Ascending aorta (tissue), 2 donors: ENCODE data around the gene CNPY2. TPM values are rescaled to one million over a fixed set of nuclear protein-coding genes. Genes with fewer than 3 reads are reported as not detected.

Experiments
- DNase-seq, 2 donors: peaks; one replicate each; pipeline ENCODE4 v3.0.0-alpha.2; 2019; ENCODE audit warnings: low spot score in 2 of 2
- H3K27ac ChIP-seq, 2 donors: fragments of 200-600 bp; sonication (generic); one replicate each; pipeline ENCODE4 v1.5.1; 2016 to 2017; ENCODE audit warnings: mild to moderate bottlenecking in 1 of 2
- H3K27me3 ChIP-seq: fragments of 200-600 bp; sonication (generic); one replicate; pipeline ENCODE4 v1.5.1; 2017
- H3K36me3 ChIP-seq, 2 donors: fragments of 200-600 bp; sonication (generic); one replicate each; pipeline ENCODE4 v1.5.1; 2016
- H3K4me1 ChIP-seq, 2 donors: fragments of 200-600 bp; sonication (generic); one replicate each; pipeline ENCODE4 v1.5.1; 2016 to 2017; ENCODE audit warnings: mild to moderate bottlenecking in 1 of 2
- H3K4me3 ChIP-seq, 2 donors: fragments of 200-600 bp; sonication (generic); one replicate each; pipeline ENCODE4 v1.5.1; 2016 to 2017; ENCODE audit warnings: mild to moderate bottlenecking in 1 of 2
- H3K9me3 ChIP-seq, 2 donors: fragments of 200-600 bp; sonication (generic); one replicate each; pipeline ENCODE4 v1.5.1; 2016
- intact Hi-C: fragments of 100-400 bp; cut with DNase I; formaldehyde crosslinking; loops from one replicate; pipeline ENCODE4 v1.15.1; 2023
- total RNA-seq: library from RNA; depleted of rRNA; stranded (reverse); fragments of >200 nt; gene quantifications from one replicate; pipeline ENCODE4 v1.1.0, GENCODE V29; 2016
- TF ChIP-seq, protein P1 (sequence below), 3 experiments: fragments of 200-600 bp in 2 of 3; fragments of 450-650 bp in 1 of 3; sonication (generic) in 2 of 3; IDR thresholded peaks; one replicate each; pipeline ENCODE4 v1.5.1; 2016 to 2019; ENCODE audit warnings: antibody characterized with exemption in 3 of 3, mild to moderate bottlenecking in 1 of 3, moderate library complexity in 1 of 3

The CNPY2 gene
- total RNA-seq, 1 donor from 2014 or later, result 34.6 TPM

DNA sequence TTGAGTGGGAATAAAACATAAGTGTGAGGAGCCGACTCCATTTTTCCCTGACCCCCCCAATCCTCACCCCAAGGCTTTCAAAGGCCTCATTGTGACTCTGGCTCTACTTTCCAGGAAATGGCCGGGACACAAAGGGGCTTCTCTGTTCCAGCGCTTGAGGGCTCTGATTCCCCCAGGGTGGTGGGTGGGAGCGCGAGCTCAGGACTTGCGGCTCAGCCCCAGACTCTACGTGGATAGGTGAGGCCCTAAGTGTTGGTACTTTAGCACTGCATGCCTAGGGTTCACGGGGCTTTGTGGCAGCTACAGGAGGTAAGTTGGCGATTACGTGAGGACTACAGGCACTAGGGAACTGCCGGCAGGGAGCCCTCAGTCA, 553 bp downstream of the CNPY2 start:
- H3K4me3 ChIP-seq, result peak overlapping the region; percentile 74 to 79
- peaks cover 31 to 32% of the 10 kb centered on the region in 2 donors for H3K36me3 ChIP-seq
- TF ChIP-seq, protein P1, sequence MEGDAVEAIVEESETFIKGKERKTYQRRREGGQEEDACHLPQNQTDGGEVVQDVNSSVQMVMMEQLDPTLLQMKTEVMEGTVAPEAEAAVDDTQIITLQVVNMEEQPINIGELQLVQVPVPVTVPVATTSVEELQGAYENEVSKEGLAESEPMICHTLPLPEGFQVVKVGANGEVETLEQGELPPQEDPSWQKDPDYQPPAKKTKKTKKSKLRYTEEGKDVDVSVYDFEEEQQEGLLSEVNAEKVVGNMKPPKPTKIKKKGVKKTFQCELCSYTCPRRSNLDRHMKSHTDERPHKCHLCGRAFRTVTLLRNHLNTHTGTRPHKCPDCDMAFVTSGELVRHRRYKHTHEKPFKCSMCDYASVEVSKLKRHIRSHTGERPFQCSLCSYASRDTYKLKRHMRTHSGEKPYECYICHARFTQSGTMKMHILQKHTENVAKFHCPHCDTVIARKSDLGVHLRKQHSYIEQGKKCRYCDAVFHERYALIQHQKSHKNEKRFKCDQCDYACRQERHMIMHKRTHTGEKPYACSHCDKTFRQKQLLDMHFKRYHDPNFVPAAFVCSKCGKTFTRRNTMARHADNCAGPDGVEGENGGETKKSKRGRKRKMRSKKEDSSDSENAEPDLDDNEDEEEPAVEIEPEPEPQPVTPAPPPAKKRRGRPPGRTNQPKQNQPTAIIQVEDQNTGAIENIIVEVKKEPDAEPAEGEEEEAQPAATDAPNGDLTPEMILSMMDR (IDR thresholded peaks at IDR 0.05), result no peak
- H3K27ac ChIP-seq, result peak overlapping the region; percentile 80 to 91
- no peak for DNase-seq
- intact Hi-C loops, result loop anchor here (5.0 kb wide), 2 partner anchors 47 to 198 kb away; partner anchors contain the start of genes APOF, RPL41, STAT2 and ZC3H10
- H3K27me3 ChIP-seq, result no peaks in the 10 kb centered on the region
- H3K4me1 ChIP-seq, result peaks cover 7 to 10% of the 10 kb centered on the region in 2 donors
- no peaks in the 10 kb centered on the region for H3K9me3 ChIP-seq

DNA sequence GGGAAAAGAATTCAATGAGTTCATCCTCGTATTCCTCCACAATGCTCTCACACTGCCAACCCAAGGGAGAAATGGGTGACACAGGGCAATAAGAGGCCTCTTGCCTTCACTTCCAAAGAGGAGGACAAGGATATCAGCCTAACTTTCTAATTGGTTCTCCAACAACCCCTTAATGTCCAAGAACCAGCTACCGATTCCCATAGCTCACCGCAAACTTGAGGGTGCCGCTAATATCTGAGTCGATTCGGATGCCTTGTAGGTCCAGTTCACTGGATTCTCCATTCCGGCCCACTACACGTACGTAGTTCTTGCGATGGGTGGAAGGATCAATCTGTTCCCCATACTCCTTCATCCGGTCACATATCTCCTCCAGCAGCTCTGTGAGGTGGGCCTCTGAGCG, 4.8 kb downstream of the CNPY2 start:
- H3K4me1 ChIP-seq, result peaks cover 7 to 10% of the 10 kb centered on the region in 2 donors
- no peaks in the 10 kb centered on the region for H3K27me3 ChIP-seq
- intact Hi-C loops, result no loop called here
- no peak overlapping the region for H3K4me3 ChIP-seq
- TF ChIP-seq, protein P1 (IDR thresholded peaks at IDR 0.05), result no peak
- H3K27ac ChIP-seq, result no peak overlapping the region
- no peak for DNase-seq
- peaks cover 41 to 44% of the 10 kb centered on the region in 2 donors for H3K36me3 ChIP-seq
- no peaks in the 10 kb centered on the region for H3K9me3 ChIP-seq

DNA sequence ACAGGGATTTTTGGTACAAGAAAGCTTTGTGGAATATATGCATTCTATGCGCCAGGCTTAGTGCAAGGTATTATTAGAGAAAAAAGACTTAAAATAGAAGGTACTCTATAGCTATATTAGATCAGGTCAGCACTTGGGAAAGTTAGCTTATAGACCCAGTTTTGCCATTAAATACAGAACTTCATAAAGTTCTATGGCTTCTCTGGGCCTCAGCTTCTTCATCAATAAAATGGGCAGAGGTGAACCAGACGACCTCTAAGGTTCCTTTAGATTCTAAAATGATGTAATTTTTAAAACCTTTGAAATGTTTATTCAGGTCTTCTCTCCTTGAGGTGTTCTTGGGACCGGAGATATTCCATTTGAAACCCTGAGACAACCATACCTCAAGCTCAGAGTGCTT, 7.1 kb downstream of the CNPY2 start:
- Histone ChIP-seq H3K4me1 (no peaks in the 10 kb centered on the region), H3K9me3 (no peaks in the 10 kb centered on the region), H3K36me3 (peaks cover 35 to 54% of the 10 kb centered on the region in 2 donors), H3K4me3 (no peak overlapping the region), H3K27ac (no peak overlapping the region), H3K27me3 (no peaks in the 10 kb centered on the region)
- TF ChIP-seq, protein P1 (IDR thresholded peaks at IDR 0.05), result no peak
- intact Hi-C loops, result no loop called here
- no peak for DNase-seq

DNA sequence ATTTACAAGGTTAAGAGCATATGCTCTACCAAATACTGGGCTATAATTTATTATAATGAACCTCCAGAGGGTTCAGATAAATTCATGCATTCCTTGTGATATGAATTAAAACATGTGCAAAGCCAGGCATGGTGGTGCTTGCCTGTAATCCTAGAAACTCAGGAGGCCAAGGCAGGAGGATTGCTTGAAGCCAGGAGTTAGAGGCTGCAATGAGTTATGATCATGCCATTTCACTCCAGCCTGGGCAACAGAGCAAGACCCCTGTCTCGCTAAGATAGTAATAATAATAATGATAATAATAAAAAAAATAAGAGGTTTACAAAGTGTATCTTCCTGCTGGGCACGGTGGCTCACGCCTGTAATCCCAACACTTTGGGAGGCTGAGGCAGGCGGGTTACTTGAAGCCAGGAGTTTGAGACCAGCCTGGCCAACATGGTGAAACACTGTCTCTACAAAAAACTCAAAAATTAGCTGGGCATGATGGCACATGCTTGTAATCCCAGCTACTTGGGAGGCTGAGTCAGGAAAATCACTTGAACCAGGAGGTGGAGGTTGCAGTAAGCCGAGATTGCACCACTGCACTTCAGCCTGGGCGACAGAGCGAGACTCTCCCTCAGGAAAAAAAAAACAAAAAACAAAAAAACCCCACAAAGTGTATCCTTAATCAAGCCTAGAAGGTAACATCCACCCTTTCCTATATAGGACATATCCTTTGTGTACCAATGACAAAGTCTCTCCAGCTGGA, 8.4 kb downstream of the CNPY2 start:
- H3K27me3 ChIP-seq, result no peaks in the 10 kb centered on the region
- no peaks in the 10 kb centered on the region for H3K4me1 ChIP-seq
- TF ChIP-seq, protein P1 (IDR thresholded peaks at IDR 0.05), result no peak
- no peaks in the 10 kb centered on the region for H3K9me3 ChIP-seq
- no peak overlapping the region for H3K27ac ChIP-seq
- intact Hi-C loops, result no loop called here
- no peak for DNase-seq
- H3K4me3 ChIP-seq, result no peak overlapping the region
- peaks cover 35 to 53% of the 10 kb centered on the region in 2 donors for H3K36me3 ChIP-seq

DNA sequence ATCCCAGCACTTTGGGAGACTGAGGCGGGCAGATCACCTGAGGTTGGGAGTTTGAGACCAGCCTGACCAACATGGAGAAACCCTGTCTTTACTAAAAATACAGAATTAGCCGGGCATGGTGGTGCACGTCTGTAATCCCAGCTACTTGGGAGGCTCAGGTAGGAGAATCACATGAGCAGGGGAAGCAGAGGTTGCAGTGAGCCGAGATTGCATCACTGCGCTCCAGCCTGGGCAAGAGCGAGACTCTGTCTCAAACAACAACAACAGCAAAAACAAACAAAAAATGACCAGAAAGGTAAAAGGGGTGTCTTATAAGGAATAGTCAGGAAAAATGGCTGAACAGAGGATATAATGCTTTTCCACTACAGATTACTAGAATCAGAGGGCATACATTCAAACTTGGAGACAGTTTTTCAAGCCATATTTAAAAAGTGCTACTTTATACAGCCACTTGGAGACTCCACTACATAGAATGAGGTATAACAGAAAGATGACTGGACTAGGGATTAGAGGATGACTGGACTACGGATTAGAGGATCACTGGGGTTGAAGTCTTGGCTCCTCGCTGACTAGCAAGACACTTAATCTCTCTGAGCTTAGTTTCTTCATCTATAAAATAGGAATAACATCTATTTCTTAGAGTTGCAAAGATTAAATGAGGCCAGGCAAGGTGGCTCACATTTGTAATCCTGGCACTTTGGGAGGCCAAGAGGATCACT, 10.8 kb downstream of the CNPY2 start:
- Histone ChIP-seq H3K27ac (no peak overlapping the region), H3K4me3 (no peak overlapping the region), H3K27me3 (no peaks in the 10 kb centered on the region), H3K36me3 (peaks cover 27 to 44% of the 10 kb centered on the region in 2 donors), H3K9me3 (no peaks in the 10 kb centered on the region), H3K4me1 (peaks cover 0 to 9% of the 10 kb centered on the region in 2 donors)
- no peak for DNase-seq
- intact Hi-C loops, result no loop called here
- TF ChIP-seq, protein P1 (IDR thresholded peaks at IDR 0.05), result no peak
